H1 (cell line): Measurements from ENCODE around the gene WBP1. TPM values are rescaled to one million over a fixed set of nuclear protein-coding genes. Genes with fewer than 3 reads are reported as not detected.

ENCODE experiments used
- CTCF ChIA-PET: fragments of 300-600 bp; sonication (Branson Sonifier 250); formaldehyde crosslinking; loops from one replicate; lab custom pipeline; 2021; ENCODE audit not compliant: partially characterized antibody; lab: Charles Lee
- POLR2A ChIA-PET: fragments of 300-600 bp; sonication (Branson Sonifier 250); formaldehyde crosslinking; loops from one replicate; lab custom pipeline; 2021; ENCODE audit warnings: inconsistent platforms; ENCODE audit not compliant: partially characterized antibody; lab: Charles Lee
- DNase-seq, 2 experiments: peaks; one replicate each; pipeline versions ENCODE4 v3.0.0 to v3.0.0-alpha.2; 2010 to 2022; ENCODE audit warnings: low spot score in 2 of 2, low read depth in 1 of 2, mixed read lengths in 1 of 2
- FAIRE-seq: peaks from 2 replicates; lab custom pipeline; 2011; peaks lifted over from hg19 to GRCh38; lab: Jason Lieb, UNC
- H2AFZ ChIP-seq: 2 replicates; pipeline ENCODE4 v1.8.1; 2012; ENCODE audit warnings: low read length, inconsistent platforms
- H2AK5ac ChIP-seq: 2 replicates; pipeline ENCODE4 v1.6.1; 2013; ENCODE audit warnings: low read depth, low read length
- H2BK120ac ChIP-seq: replicated peaks from 2 replicates; pipeline ENCODE3; 2013; ENCODE audit warnings: low read depth, low read length, inconsistent platforms
- H2BK12ac ChIP-seq: 2 replicates; pipeline ENCODE4 v1.6.1; 2013; ENCODE audit warnings: low read depth, low read length
- H2BK15ac ChIP-seq: 2 replicates; pipeline ENCODE4 v1.6.1; 2013; ENCODE audit warnings: low read length
- H2BK20ac ChIP-seq: 2 replicates; pipeline ENCODE4 v1.6.1; 2013; ENCODE audit warnings: low read length
- H2BK5ac ChIP-seq: 2 replicates; pipeline ENCODE4 v1.6.1; 2013; ENCODE audit warnings: low read depth, low read length
- H3K14ac ChIP-seq: 2 replicates; pipeline ENCODE4 v1.6.1; 2013; ENCODE audit warnings: inconsistent platforms; ENCODE audit not compliant: insufficient read length
- H3K18ac ChIP-seq: 2 replicates; pipeline ENCODE4 v1.6.1; 2013; ENCODE audit warnings: low read length; ENCODE audit errors: extremely low read depth
- H3K23ac ChIP-seq: 2 replicates; pipeline ENCODE4 v1.6.1; 2013; ENCODE audit warnings: inconsistent platforms; ENCODE audit not compliant: insufficient read length
- H3K23me2 ChIP-seq: 2 replicates; pipeline ENCODE4 v1.6.1; 2013; ENCODE audit warnings: low read depth, low read length
- H3K27ac ChIP-seq: 2 replicates; pipeline ENCODE4 v1.6.1; 2011; ENCODE audit warnings: low read depth, low read length, inconsistent platforms
- H3K27me3 ChIP-seq, 4 experiments: replicated peaks in 1 of 4; 1 replicate in 1 of 4; 2 replicates in 3 of 4; pipeline versions ENCODE4 v1.6.1 to v1.8.1; 2011 to 2013; ENCODE audit warnings: low read length in 3 of 4, mild to moderate bottlenecking in 3 of 4, inconsistent platforms in 2 of 4, mixed read lengths in 2 of 4, moderate library complexity in 1 of 4; ENCODE audit not compliant: control insufficient read depth in 3 of 4, insufficient read depth in 3 of 4; ENCODE audit errors: extremely low read depth in 1 of 4
- H3K36me3 ChIP-seq, 4 experiments: 2 replicates each; pipeline versions ENCODE4 v1.6.1 to v1.8.1; 2011 to 2013; ENCODE audit warnings: mild to moderate bottlenecking in 4 of 4, low read length in 3 of 4, moderate library complexity in 2 of 4, control low read depth in 1 of 4, inconsistent platforms in 1 of 4; ENCODE audit not compliant: insufficient read depth in 4 of 4, control insufficient read depth in 2 of 4
- H3K4ac ChIP-seq: replicated peaks from 2 replicates; pipeline ENCODE3; 2013; ENCODE audit warnings: low read length, low read depth, mixed read lengths, inconsistent platforms; ENCODE audit not compliant: insufficient read length
- H3K4me1 ChIP-seq, 4 experiments: replicated peaks in 1 of 4; 1 replicate in 1 of 4; 2 replicates in 3 of 4; pipeline versions ENCODE4 v1.6.1 to v1.8.1; 2011 to 2013; ENCODE audit warnings: low read length in 3 of 4, inconsistent platforms in 2 of 4, mixed read lengths in 1 of 4; ENCODE audit not compliant: insufficient read depth in 4 of 4, control insufficient read depth in 3 of 4
- H3K4me2 ChIP-seq, 2 experiments: 2 replicates each; pipeline versions ENCODE4 v1.6.1 to v1.8.1; 2011 to 2013; ENCODE audit warnings: low read depth in 2 of 2, low read length in 2 of 2, control low read depth in 1 of 2, inconsistent platforms in 1 of 2, mild to moderate bottlenecking in 1 of 2; ENCODE audit not compliant: insufficient read depth in 1 of 2
- H3K4me3 ChIP-seq, 4 experiments: fragments of 200-600, 300-600 bp in 1 of 4; sonication (generic), shearing (Covaris generic), sonication (Bioruptor Twin) in 1 of 4; 2 replicates each; pipeline versions ENCODE4 v1.5.1 to v1.8.1; 2011 to 2016; ENCODE audit warnings: low read length in 4 of 4, low read depth in 3 of 4, control low read depth in 2 of 4, inconsistent platforms in 2 of 4, mild to moderate bottlenecking in 2 of 4, mixed read lengths in 1 of 4, moderate library complexity in 1 of 4; ENCODE audit not compliant: insufficient read depth in 2 of 4; ENCODE audit errors: extremely low read depth in 1 of 4
- H3K56ac ChIP-seq: replicated peaks from 2 replicates; pipeline ENCODE3; 2013; ENCODE audit warnings: low read depth, mild to moderate bottlenecking, mixed read lengths, low read length, inconsistent platforms; ENCODE audit not compliant: insufficient read length
- H3K79me1 ChIP-seq: 2 replicates; pipeline ENCODE4 v1.6.1; 2013; ENCODE audit warnings: low read depth, low read length, control low read depth
- H3K79me2 ChIP-seq, 2 experiments: 2 replicates each; pipeline versions ENCODE4 v1.6.1 to v1.8.1; 2012 to 2013; ENCODE audit warnings: low read length in 2 of 2, mild to moderate bottlenecking in 2 of 2, inconsistent platforms in 1 of 2; ENCODE audit not compliant: insufficient read depth in 2 of 2, control insufficient read depth in 1 of 2
- H3K9ac ChIP-seq, 4 experiments: replicated peaks in 1 of 4; 1 replicate in 1 of 4; 2 replicates in 3 of 4; pipeline versions ENCODE4 v1.6.1 to v1.8.1; 2011 to 2013; ENCODE audit warnings: low read depth in 3 of 4, low read length in 3 of 4, control low read depth in 2 of 4, mild to moderate bottlenecking in 2 of 4, moderate library complexity in 2 of 4, inconsistent platforms in 1 of 4; ENCODE audit errors: extremely low read depth in 1 of 4
- H3K9me3 ChIP-seq, 2 experiments: 2 replicates each; pipeline versions ENCODE4 v1.6.1 to v1.8.1; 2012 to 2013; ENCODE audit warnings: mild to moderate bottlenecking in 2 of 2, moderate library complexity in 2 of 2, control low read depth in 1 of 2, inconsistent platforms in 1 of 2, low read depth in 1 of 2, low read length in 1 of 2, mixed read lengths in 1 of 2; ENCODE audit not compliant: insufficient read depth in 2 of 2
- H4K20me1 ChIP-seq, 2 experiments: replicated peaks in 1 of 2; 2 replicates each; pipeline versions ENCODE3 to v1.8.1; 2011 to 2013; ENCODE audit warnings: inconsistent platforms in 2 of 2, low read length in 2 of 2, mild to moderate bottlenecking in 1 of 2; ENCODE audit not compliant: insufficient read depth in 2 of 2, control insufficient read depth in 1 of 2
- H4K5ac ChIP-seq: 2 replicates; pipeline ENCODE4 v1.6.1; 2013; ENCODE audit warnings: low read length, low read depth, mixed read lengths, inconsistent platforms; ENCODE audit not compliant: insufficient read length
- H4K8ac ChIP-seq: 2 replicates; pipeline ENCODE4 v1.8.0; 2013; ENCODE audit warnings: mild to moderate bottlenecking, moderate library complexity, low read length, inconsistent platforms; ENCODE audit not compliant: insufficient read depth; ENCODE audit errors: extremely low read depth
- H4K91ac ChIP-seq: replicated peaks from 2 replicates; pipeline ENCODE3; 2013; ENCODE audit warnings: low read length, mixed read lengths, inconsistent platforms; ENCODE audit not compliant: insufficient read length
- FOSL1 ChIP-seq: IDR thresholded peaks from 2 replicates; pipeline ENCODE4 v1.6.1; 2011; ENCODE audit warnings: mild to moderate bottlenecking, low read depth, low read length, moderate library complexity; ENCODE audit not compliant: insufficient read depth
- HDAC6 ChIP-seq: IDR thresholded peaks from one replicate; pipeline ENCODE4 v1.7.1; 2012; ENCODE audit warnings: low read depth, mild to moderate bottlenecking, inconsistent platforms, low read length, moderate library complexity
- MAFK ChIP-seq: IDR thresholded peaks from 2 replicates; pipeline ENCODE4 v1.6.1; 2012; ENCODE audit warnings: low read depth, mild to moderate bottlenecking, improper control_type of control experiment, low read length
- RAD21 ChIP-seq, 2 experiments: IDR thresholded peaks in 1 of 2; conservative IDR thresholded peaks in 1 of 2; 2 replicates each; pipeline ENCODE4 v1.6.1; 2011; ENCODE audit warnings: low read depth in 2 of 2, low read length in 2 of 2, improper control_type of control experiment in 1 of 2, inconsistent platforms in 1 of 2, mild to moderate bottlenecking in 1 of 2, moderate library complexity in 1 of 2
- RNF2 ChIP-seq: fragments of 200-900, 300-1000 bp; sonication (generic); IDR thresholded peaks from 2 replicates; pipeline ENCODE4 v1.7.1; 2016; ENCODE audit warnings: borderline replicate concordance, low read depth, mild to moderate bottlenecking, antibody characterized with exemption, low read length; ENCODE audit not compliant: poor library complexity, severe bottlenecking; ENCODE audit errors: missing control alignments
- TAF1 ChIP-seq: IDR thresholded peaks from 2 replicates; pipeline ENCODE4 v1.6.1; 2011; ENCODE audit warnings: mild to moderate bottlenecking, low read depth, low read length
- TEAD4 ChIP-seq: IDR thresholded peaks from 2 replicates; pipeline ENCODE4 v1.6.1; 2012; ENCODE audit warnings: low read depth, low read length, inconsistent platforms, mixed read lengths
- WGBS, 2 experiments: shearing (Covaris generic) in 1 of 2; methylation state at CpG; one replicate each; pipeline versions ENCODE4 v1.1.6 to v1.1.7; 2013 to 2015; ENCODE audit warnings: low lambda C conversion rate in 2 of 2, mixed read lengths in 2 of 2, inconsistent platforms in 1 of 2, low coverage in 1 of 2, missing lambda C conversion rate in 1 of 2; ENCODE audit not compliant: insufficient replicate concordance in 2 of 2, insufficient coverage in 1 of 2, insufficient read length in 1 of 2; ENCODE audit errors: extremely low coverage in 1 of 2, missing lambda C conversion rate in 1 of 2; 5-methylcytosine and 5-hydroxymethylcytosine counted together
- polyA plus RNA-seq, 7 experiments: library from polyadenylated mRNA; depleted of rRNA in 3 of 7; stranded (reverse) in 5 of 7; unstranded in 2 of 7; fragments of >200 nt in 5 of 7; fragments of 200-250 nt in 2 of 7; gene quantifications; 1 replicate in 5 of 7; 2 replicates in 1 of 7; 4 replicates in 1 of 7; pipeline versions ENCODE4 v1.2.1 to v1.2.3, GENCODE V29; 2011 to 2013; ENCODE audit warnings: missing spikeins in 2 of 7, mixed read lengths in 2 of 7
- total RNA-seq: library from RNA; stranded (reverse); fragmentation: NEBNext Ultra II Directional; extraction: Animal tissue kit (Norgen Biotek cat#: 25700); gene quantifications from 2 replicates; pipeline ENCODE4 v1.2.1, GENCODE V29; 2021

The WBP1 gene
- total and polyA plus RNA-seq, 2 of the 8 experiments (the other 6 are each of a cell fraction or from before 2014, with no cell fraction given), result 57.2 to 190 TPM

DNA sequence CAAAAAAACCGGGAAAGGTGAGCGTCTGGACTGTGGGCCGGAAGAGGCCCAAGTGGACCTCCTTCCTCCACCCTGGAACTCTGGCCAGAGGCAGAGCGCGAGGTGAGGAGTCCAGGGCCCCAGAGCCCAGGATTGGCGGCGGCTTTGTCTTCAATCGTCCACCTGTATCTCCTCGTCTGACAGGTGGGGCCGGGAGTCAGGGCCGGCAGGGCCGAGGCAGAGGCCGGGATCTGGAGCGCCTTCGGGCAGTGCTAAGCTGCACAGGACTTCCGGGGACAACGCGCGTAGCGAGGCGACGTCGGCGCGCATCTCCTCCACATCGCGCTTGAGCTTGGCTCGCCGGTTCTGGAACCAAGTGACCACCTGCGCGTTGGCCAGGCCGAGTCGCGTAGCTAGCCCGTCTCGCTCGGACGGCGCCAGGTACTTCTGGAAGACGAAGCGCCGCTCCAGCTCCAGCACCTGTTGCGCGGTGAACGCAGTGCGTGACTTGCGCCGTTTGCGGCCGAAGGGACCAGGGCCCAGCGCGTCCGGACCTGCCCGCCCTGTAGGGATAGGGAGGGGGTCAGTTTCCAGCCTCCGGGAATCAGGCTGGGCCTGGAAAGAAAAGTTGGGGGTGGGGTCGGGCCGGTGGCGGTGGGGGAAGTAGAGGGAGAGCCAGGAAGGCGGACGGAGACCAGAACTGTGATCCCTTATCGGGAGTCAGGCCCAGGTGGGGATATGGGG lies 39.7 kb downstream of the WBP1 start:
- H3K23ac ChIP-seq, result no peak overlapping the region
- H3K9ac ChIP-seq, result peak overlapping the region in 1 of 4 experiments; percentile 25; a peak in 3 of 7 replicates
- H3K23me2 ChIP-seq, result peaks cover 24% of the 10 kb centered on the region; the same call in 1 of the 2 replicates
- WGBS, 2 experiments, result 4% methylated on average over 51 of the region's 61 CpGs; no CpG with 5 or more reads in 1 of the 2 experiments
- H3K4ac ChIP-seq, result no peak overlapping the region
- H4K8ac ChIP-seq, result peak overlapping the region; percentile 75
- no peak for FAIRE-seq
- H2BK15ac ChIP-seq, result peak overlapping the region; percentile 72; the same call in 1 of the 2 replicates
- H2BK12ac ChIP-seq, result peak overlapping the region; percentile 95; the same call in 1 of the 2 replicates
- no peak overlapping the region for H4K91ac ChIP-seq
- H3K79me1 ChIP-seq, result no peaks in the 10 kb centered on the region
- H3K18ac ChIP-seq, result peak overlapping the region; percentile 96
- no peak overlapping the region for H3K27ac ChIP-seq
- H2BK120ac ChIP-seq, result no peak overlapping the region
- ChIA-PET POLR2A (interaction anchor here (0.6 to 9.4 kb wide), 16 partner anchors 9 to 496 kb away, joined by 3 to 73 read pairs (median 5); partner anchors contain the start of genes AUP1, CCDC142, DQX1 and HTRA2), CTCF (interaction anchor here (0.9 to 5.1 kb wide), 5 partner anchors 13 to 89 kb away, joined by 3 to 24 read pairs (median 8); partner anchors contain the start of genes CCDC142 and TTC31)
- peaks cover 0 to 16% of the 10 kb centered on the region in 2 experiments for H4K20me1 ChIP-seq
- no peak overlapping the region for H3K56ac ChIP-seq
- H3K79me2 ChIP-seq, result no peaks in the 10 kb centered on the region
- peak in 1 of 2 experiments; percentile 79 for DNase-seq
- peaks cover 7 to 47% (median 26%) of the 10 kb centered on the region in 4 experiments for H3K4me1 ChIP-seq
- peak overlapping the region; percentile 20 to 57 (median 46) for H3K4me3 ChIP-seq
- peaks cover 68 to 81% (median 79%) of the 10 kb centered on the region in 4 experiments for H3K27me3 ChIP-seq
- H4K5ac ChIP-seq, result no peak overlapping the region
- no peak overlapping the region for H3K14ac ChIP-seq
- peak overlapping the region; percentile 78 to 97 for H3K4me2 ChIP-seq
- peaks cover 0 to 1% (median 0%) of the 10 kb centered on the region in 4 experiments; a peak in 2 of 8 replicates for H3K36me3 ChIP-seq
- H2AK5ac ChIP-seq, result no peak overlapping the region
- peak overlapping the region; percentile 26; the same call in 1 of the 2 replicates for H2BK5ac ChIP-seq
- H3K9me3 ChIP-seq, result no peaks in the 10 kb centered on the region
- peak overlapping the region; percentile 57; the same call in 1 of the 2 replicates for H2AFZ ChIP-seq
- H2BK20ac ChIP-seq, result no peak overlapping the region; the same call in 1 of the 2 replicates
- TF ChIP-seq RNF2, result peak; percentile 63
- no peak for TF ChIP-seq TEAD4
- no peak for TF ChIP-seq HDAC6
- no peak for TF ChIP-seq MAFK
- TF ChIP-seq TAF1, result peak; percentile 30; the same call in 1 of the 2 replicates
- TF ChIP-seq FOSL1, result no peak
- no peak for TF ChIP-seq RAD21 (IDR thresholded peaks at IDR 0.05 in 1 of 2, conservative IDR thresholded peaks at IDR 0.05 in 1 of 2; ENCODE audit: low read depth in 2 of 2, low read length in 2 of 2)
